ENCODE data around the gene GATAD2A. TPM values are rescaled to one million over a fixed set of nuclear protein-coding genes. Genes with fewer than 3 reads are reported as not detected.

GATAD2A gene
- total and polyA plus RNA-seq, 2 of the 13 experiments (the other 11 are each of a cell fraction or from before 2014, with no cell fraction given) = 16.8 to 28.6 TPM

GRCh38 chr19:19515642-19516519 lies 110.4 kb downstream of the GATAD2A start, which contains the start of gene NDUFA13 (continued):
- TF ChIP-seq ZFP37 (CRISPR knock-in tag; IDR thresholded peaks at IDR 0.05; ENCODE audit: borderline replicate concordance) = peak; percentile 52; the same call in 1 of the 2 replicates
- TF ChIP-seq MIER3 (CRISPR knock-in tag; IDR thresholded peaks at IDR 0.05; ENCODE audit: borderline replicate concordance) = peak; percentile 77; the same call in 1 of the 2 replicates
- no peak for TF ChIP-seq HNF4G (IDR thresholded peaks at IDR 0.05; ENCODE audit: borderline replicate concordance, low read depth, low read length)
- no peak for TF ChIP-seq HNF4G (CRISPR knock-in tag; IDR thresholded peaks at IDR 0.05; ENCODE audit: borderline replicate concordance, low read depth)
- no peak for TF ChIP-seq ZNF546 (CRISPR knock-in tag; conservative IDR thresholded peaks at IDR 0.05)
- TF ChIP-seq ZNF614 (CRISPR knock-in tag; IDR thresholded peaks at IDR 0.05; ENCODE audit: borderline replicate concordance) = peak; percentile 63; the same call in 1 of the 2 replicates
- peak; percentile 83 for TF ChIP-seq ZNF605 (CRISPR knock-in tag; IDR thresholded peaks at IDR 0.05)
- TF ChIP-seq SRSF4 (IDR thresholded peaks at IDR 0.05; ENCODE audit: low read depth, low read length, poor library complexity, severe bottlenecking) = no peak
- TF ChIP-seq PHF5A (CRISPR knock-in tag; IDR thresholded peaks at IDR 0.05; ENCODE audit: low read depth, unreplicated experiment) = no peak
- no peak for TF ChIP-seq MAZ (IDR thresholded peaks at IDR 0.05; ENCODE audit: borderline replicate concordance, low read depth, low read length)
- peak; percentile 71 for TF ChIP-seq MAZ (CRISPR knock-in tag; IDR thresholded peaks at IDR 0.05; ENCODE audit: low read depth)
- peak; percentile 28; the same call in 1 of the 2 replicates for TF ChIP-seq CREBL2 (CRISPR knock-in tag; IDR thresholded peaks at IDR 0.05; ENCODE audit: borderline replicate concordance)
- TF ChIP-seq FOXP4 (CRISPR knock-in tag; IDR thresholded peaks at IDR 0.05) = peak; percentile 26; the same call in 1 of the 2 replicates
- no peak for TF ChIP-seq SOX13 (IDR thresholded peaks at IDR 0.05)
- TF ChIP-seq SOX13 (CRISPR knock-in tag; conservative IDR thresholded peaks at IDR 0.05 in 1 of 2, IDR thresholded peaks at IDR 0.05 in 1 of 2) = peak in 1 of 2 experiments; percentile 43; a peak in 1 of 4 replicates
- peak; percentile 79; the same call in 1 of the 2 replicates for TF ChIP-seq ZNF678 (CRISPR knock-in tag; IDR thresholded peaks at IDR 0.05)
- TF ChIP-seq HOXA3 (CRISPR knock-in tag; IDR thresholded peaks at IDR 0.05) = peak; percentile 100
- no peak for TF ChIP-seq CSRNP1 (CRISPR knock-in tag; IDR thresholded peaks at IDR 0.05)
- peak; percentile 64; the same call in 1 of the 2 replicates for TF ChIP-seq MXD1 (CRISPR knock-in tag; IDR thresholded peaks at IDR 0.05)
- no peak for TF ChIP-seq PAWR (CRISPR knock-in tag; IDR thresholded peaks at IDR 0.05; ENCODE audit: borderline replicate concordance)
- peak; percentile 8; the same call in 1 of the 2 replicates for TF ChIP-seq ZBTB33 (CRISPR knock-in tag; IDR thresholded peaks at IDR 0.05)
- TF ChIP-seq ZNF335 (CRISPR knock-in tag; IDR thresholded peaks at IDR 0.05) = 0 out of 2 replicates have a peak, but pooled peaks have one; percentile 41
- TF ChIP-seq CEBPG (CRISPR knock-in tag; IDR thresholded peaks at IDR 0.05) = peak; percentile 37; the same call in 1 of the 2 replicates
